NCI-H128 (cell line): ENCODE data around the gene MC4R.

Source experiments
- DNase-seq: peaks from one replicate; lab custom pipeline; 2025; ENCODE audit not compliant: unreplicated experiment; lab: John Stamatoyannopoulos, UW

The MC4R gene

GRCh38 chr18:60329131-60329530, 43.4 kb downstream of the MC4R start:
- DNase-seq = no peak

DNA sequence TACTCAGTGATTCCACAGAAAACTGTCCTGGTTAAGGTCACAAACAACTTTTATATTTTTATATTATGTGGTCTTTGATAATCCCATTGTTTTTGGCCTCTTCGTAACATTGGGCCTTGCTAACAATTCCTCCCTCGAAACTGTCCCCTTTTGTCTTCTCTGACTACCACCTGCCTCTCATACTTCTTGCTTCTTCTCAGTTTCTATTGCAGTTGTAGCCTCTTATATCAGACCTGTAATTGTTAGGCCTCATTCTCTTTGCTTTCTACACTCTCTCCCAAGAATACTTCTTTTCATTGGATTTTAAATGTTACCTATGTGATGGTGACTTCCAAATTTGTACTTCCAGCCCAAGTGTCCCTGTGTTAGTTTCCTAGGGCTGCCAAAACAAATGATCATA, 44.7 kb downstream of the MC4R start:
- DNase-seq = no peak

DNA sequence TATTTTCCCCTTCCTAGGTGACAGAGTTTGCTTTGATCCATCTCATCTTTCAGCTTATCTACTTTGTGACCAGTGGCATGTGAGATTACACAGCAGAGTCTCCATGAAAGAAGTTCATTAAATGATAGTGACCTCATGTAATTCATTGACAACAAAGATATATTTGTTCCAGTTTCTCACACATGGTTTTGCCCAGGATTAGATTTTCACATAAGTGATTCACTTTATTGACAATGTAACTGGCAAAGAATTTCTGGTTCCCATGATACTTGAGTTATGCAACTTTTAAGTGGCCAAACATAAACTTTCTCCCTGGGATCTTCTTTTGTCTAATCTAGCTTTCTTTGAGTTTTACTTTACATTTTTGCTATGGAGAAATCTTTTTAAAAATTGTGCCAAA, 50.0 kb downstream of the MC4R start:
- DNase-seq = no peak
